HepG2 (cell line): ENCODE results near the gene YPEL4. TPM values are rescaled to one million over a fixed set of nuclear protein-coding genes. Genes with fewer than 3 reads are reported as not detected.

Experiments used
- ARHGAP35 ChIP-seq: sonication (generic); formaldehyde crosslinking; IDR thresholded peaks from 2 replicates; pipeline ENCODE4 v1.9.0; 2022; ENCODE audit warnings: mild to moderate bottlenecking, inconsistent platforms, moderate library complexity, missing genetic modification reagents, borderline replicate concordance
- CENPBD1 ChIP-seq: sonication (generic); formaldehyde crosslinking; IDR thresholded peaks from 2 replicates; pipeline ENCODE4 v1.8.0; 2022; ENCODE audit warnings: missing genetic modification reagents, low read depth, mild to moderate bottlenecking, borderline replicate concordance
- ELF3 ChIP-seq: IDR thresholded peaks from 2 replicates; pipeline ENCODE4 v1.6.1; 2016; ENCODE audit warnings: missing genetic modification reagents, missing compliant biosample characterization
- FOSL1 ChIP-seq: sonication (generic); formaldehyde crosslinking; IDR thresholded peaks from 2 replicates; pipeline ENCODE4 v1.9.0; 2021; ENCODE audit warnings: missing genetic modification reagents, borderline replicate concordance
- KIAA2018 ChIP-seq: sonication (generic); formaldehyde crosslinking; IDR thresholded peaks from 2 replicates; pipeline ENCODE4 v1.5.0; 2020; ENCODE audit warnings: mild to moderate bottlenecking, missing genetic modification reagents, borderline replicate concordance
- MATR3 ChIP-seq: sonication (generic); formaldehyde crosslinking; IDR thresholded peaks from 2 replicates; pipeline ENCODE4 v1.4.0; 2020; ENCODE audit warnings: missing genetic modification reagents
- MBD4 ChIP-seq: IDR thresholded peaks from 2 replicates; pipeline ENCODE4 v1.6.1; 2012; ENCODE audit warnings: low read length, inconsistent platforms, borderline replicate concordance
- RBAK ChIP-seq: sonication (generic); formaldehyde crosslinking; IDR thresholded peaks from 2 replicates; pipeline ENCODE4 v1.5.1; 2020; ENCODE audit warnings: mild to moderate bottlenecking, missing genetic modification reagents
- RFX5 ChIP-seq: IDR thresholded peaks from 2 replicates; pipeline ENCODE4 v1.6.1; 2011; ENCODE audit warnings: low read depth, low read length, improper control_type of control experiment
- RNF2 ChIP-seq: fragments of 450-650 bp; conservative IDR thresholded peaks from 2 replicates; pipeline ENCODE4 v1.6.1; 2016; ENCODE audit warnings: low read depth
- SNAPC2 ChIP-seq: sonication (generic); formaldehyde crosslinking; IDR thresholded peaks from 2 replicates; pipeline ENCODE4 v1.8.1; 2022; ENCODE audit warnings: mild to moderate bottlenecking, missing genetic modification reagents
- TBX2 ChIP-seq: sonication (generic); formaldehyde crosslinking; IDR thresholded peaks from 2 replicates; pipeline ENCODE4 v1.5.0; 2020; ENCODE audit warnings: missing genetic modification reagents, mild to moderate bottlenecking, borderline replicate concordance
- ZKSCAN5 ChIP-seq: sonication (generic); formaldehyde crosslinking; IDR thresholded peaks from 2 replicates; pipeline ENCODE4 v1.5.1; 2020; ENCODE audit warnings: mild to moderate bottlenecking, missing genetic modification reagents
- ZNF24 ChIP-seq: fragments of 450-650 bp; IDR thresholded peaks from 2 replicates; pipeline ENCODE4 v1.6.1; 2017; ENCODE audit warnings: antibody characterized with exemption, mild to moderate bottlenecking
- ZNF263 ChIP-seq: sonication (generic); formaldehyde crosslinking; IDR thresholded peaks from 2 replicates; pipeline ENCODE4 v1.4.0; 2020; ENCODE audit warnings: missing genetic modification reagents
- polyA plus RNA-seq, 8 experiments: library from polyadenylated mRNA; depleted of rRNA in 3 of 8; stranded (reverse) in 7 of 8; unstranded in 1 of 8; fragments of >200 nt; fragmentation: Illumina TruSeq in 4 of 8; extraction: Trizol in 4 of 8; gene quantifications; 2 replicates each; pipeline versions ENCODE4 v1.2.1 to v1.2.3, GENCODE V29; 2011 to 2016; ENCODE audit warnings: low read depth in 4 of 8, missing spikeins in 1 of 8, mixed read lengths in 1 of 8; ENCODE audit not compliant: insufficient read depth in 1 of 8
- total RNA-seq, 5 experiments: library from RNA; depleted of rRNA; stranded (reverse); fragments of >200 nt; fragmentation: Illumina TruSeq; extraction: Trizol; gene quantifications; 2 replicates each; pipeline ENCODE4 v1.2.3, GENCODE V29; 2016; ENCODE audit warnings: low read depth in 1 of 5
- TF ChIP-seq, protein P1 (sequence below): sonication (generic); formaldehyde crosslinking; IDR thresholded peaks from 2 replicates; pipeline ENCODE4 v1.5.0; 2020; ENCODE audit warnings: mild to moderate bottlenecking, low read depth, missing genetic modification reagents, borderline replicate concordance
- TF ChIP-seq, protein P2 (sequence below): sonication (generic); formaldehyde crosslinking; IDR thresholded peaks from 2 replicates; pipeline ENCODE4 v1.5.0; 2020; ENCODE audit warnings: mild to moderate bottlenecking, missing genetic modification reagents
- TF ChIP-seq, protein P3 (sequence below): sonication (generic); formaldehyde crosslinking; IDR thresholded peaks from 2 replicates; pipeline ENCODE4 v1.5.0; 2020; ENCODE audit warnings: missing genetic modification reagents

The YPEL4 gene
- total and polyA plus RNA-seq, 2 of the 13 experiments (the other 11 are each of a cell fraction or from before 2014, with no cell fraction given): 0.04 TPM; not detected in 1

DNA sequence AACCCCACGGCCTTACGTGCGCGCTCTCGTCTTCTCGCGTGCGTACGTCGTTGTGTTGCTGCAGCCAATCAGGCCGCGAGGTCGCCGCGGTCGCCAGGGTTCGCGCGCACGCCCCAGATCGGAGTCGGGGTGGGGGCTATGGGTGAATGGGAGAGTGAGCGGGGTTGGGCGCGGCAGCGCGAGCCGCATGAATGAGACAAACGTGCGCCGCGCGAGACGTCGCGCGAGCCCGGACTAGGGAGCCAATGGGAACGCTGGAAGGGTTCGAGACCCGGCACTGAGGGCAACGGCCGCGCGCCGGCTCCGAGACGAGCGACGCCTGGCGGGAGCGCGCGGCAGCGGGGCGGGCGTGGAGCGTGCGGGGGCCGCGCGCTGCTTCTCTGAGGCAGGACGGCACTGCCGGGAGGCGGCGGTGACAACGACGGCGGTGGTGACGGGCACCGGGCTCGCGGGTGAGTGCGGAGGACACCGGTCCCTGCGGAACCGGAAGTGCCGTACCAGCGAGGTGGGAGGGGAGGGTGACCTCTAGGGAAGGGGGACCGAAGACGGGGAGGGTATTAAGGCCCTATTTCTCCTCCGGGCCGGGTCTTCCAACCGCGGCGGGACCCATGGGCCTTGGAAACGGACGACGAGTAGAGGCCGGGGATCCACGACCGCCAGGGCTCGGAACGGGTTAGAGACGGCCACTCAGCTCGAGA, 18.2 kb upstream of the YPEL4 start, which contains the start of gene ZDHHC5 (continued):
- TF ChIP-seq RBAK (CRISPR knock-in tag) (no peak), RFX5 (no peak), RNF2 (peak; percentile 73; the same call in 1 of the 2 replicates), KIAA2018 (CRISPR knock-in tag) (no peak), ZNF263 (CRISPR knock-in tag) (no peak), SNAPC2 (CRISPR knock-in tag) (no peak), ARHGAP35 (no peak), MBD4 (no peak), CENPBD1 (no peak), MATR3 (CRISPR knock-in tag) (no peak), ZNF24 (no peak), ZKSCAN5 (CRISPR knock-in tag) (no peak), ELF3 (CRISPR knock-in tag) (no peak), FOSL1 (no peak), TBX2 (CRISPR knock-in tag) (peak; percentile 65; the same call in 1 of the 2 replicates)
- TF ChIP-seq, protein P1, sequence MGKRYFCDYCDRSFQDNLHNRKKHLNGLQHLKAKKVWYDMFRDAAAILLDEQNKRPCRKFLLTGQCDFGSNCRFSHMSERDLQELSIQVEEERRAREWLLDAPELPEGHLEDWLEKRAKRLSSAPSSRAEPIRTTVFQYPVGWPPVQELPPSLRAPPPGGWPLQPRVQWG (CRISPR knock-in tag): no peak
- TF ChIP-seq, protein P2, sequence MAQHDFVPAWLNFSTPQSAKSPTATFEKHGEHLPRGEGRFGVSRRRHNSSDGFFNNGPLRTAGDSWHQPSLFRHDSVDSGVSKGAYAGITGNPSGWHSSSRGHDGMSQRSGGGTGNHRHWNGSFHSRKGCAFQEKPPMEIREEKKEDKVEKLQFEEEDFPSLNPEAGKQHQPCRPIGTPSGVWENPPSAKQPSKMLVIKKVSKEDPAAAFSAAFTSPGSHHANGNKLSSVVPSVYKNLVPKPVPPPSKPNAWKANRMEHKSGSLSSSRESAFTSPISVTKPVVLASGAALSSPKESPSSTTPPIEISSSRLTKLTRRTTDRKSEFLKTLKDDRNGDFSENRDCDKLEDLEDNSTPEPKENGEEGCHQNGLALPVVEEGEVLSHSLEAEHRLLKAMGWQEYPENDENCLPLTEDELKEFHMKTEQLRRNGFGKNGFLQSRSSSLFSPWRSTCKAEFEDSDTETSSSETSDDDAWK: no peak
- TF ChIP-seq, protein P3, sequence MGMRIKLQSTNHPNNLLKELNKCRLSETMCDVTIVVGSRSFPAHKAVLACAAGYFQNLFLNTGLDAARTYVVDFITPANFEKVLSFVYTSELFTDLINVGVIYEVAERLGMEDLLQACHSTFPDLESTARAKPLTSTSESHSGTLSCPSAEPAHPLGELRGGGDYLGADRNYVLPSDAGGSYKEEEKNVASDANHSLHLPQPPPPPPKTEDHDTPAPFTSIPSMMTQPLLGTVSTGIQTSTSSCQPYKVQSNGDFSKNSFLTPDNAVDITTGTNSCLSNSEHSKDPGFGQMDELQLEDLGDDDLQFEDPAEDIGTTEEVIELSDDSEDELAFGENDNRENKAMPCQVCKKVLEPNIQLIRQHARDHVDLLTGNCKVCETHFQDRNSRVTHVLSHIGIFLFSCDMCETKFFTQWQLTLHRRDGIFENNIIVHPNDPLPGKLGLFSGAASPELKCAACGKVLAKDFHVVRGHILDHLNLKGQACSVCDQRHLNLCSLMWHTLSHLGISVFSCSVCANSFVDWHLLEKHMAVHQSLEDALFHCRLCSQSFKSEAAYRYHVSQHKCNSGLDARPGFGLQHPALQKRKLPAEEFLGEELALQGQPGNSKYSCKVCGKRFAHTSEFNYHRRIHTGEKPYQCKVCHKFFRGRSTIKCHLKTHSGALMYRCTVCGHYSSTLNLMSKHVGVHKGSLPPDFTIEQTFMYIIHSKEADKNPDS (CRISPR knock-in tag): no peak
